GM18499 (cell line): ENCODE results near the gene DEFB114.

Experiments used
- ATAC-seq: cut with Tn5 transposase; IDR thresholded peaks from one replicate; pipeline ENCODE4 v1.9.1; 2021; ENCODE audit warnings: moderate number of reproducible peaks; ENCODE audit not compliant: insufficient read depth, unreplicated experiment

The DEFB114 gene

GRCh38 chr6:49937811-49938210 lies 26.2 kb downstream of the DEFB114 start:
- ATAC-seq = no peak

- no peak for ATAC-seq
These were observed 26.9 kb downstream of the DEFB114 start for GRCh38 chr6:49937017-49937416.

GRCh38 chr6:49935387-49935786 lies 28.6 kb downstream of the DEFB114 start:
- no peak for ATAC-seq

- ATAC-seq = no peak
These were observed 29.2 kb downstream of the DEFB114 start for GRCh38 chr6:49934770-49935169.

- ATAC-seq = no peak
These were observed 30.4 kb downstream of the DEFB114 start for GRCh38 chr6:49933526-49933925.

- ATAC-seq = no peak
These were observed 34.6 kb downstream of the DEFB114 start for GRCh38 chr6:49929340-49929739.

- ATAC-seq = no peak
These were observed 40.1 kb downstream of the DEFB114 start for GRCh38 chr6:49923826-49924225.

- no peak for ATAC-seq
These were observed 43.9 kb downstream of the DEFB114 start for GRCh38 chr6:49919935-49920644.

- no peak for ATAC-seq
These were observed 44.7 kb downstream of the DEFB114 start for GRCh38 chr6:49919261-49919660.

- no peak for ATAC-seq
These were observed 45.2 kb downstream of the DEFB114 start for GRCh38 chr6:49918787-49919186.

GRCh38 chr6:49915035-49915434 lies 48.9 kb downstream of the DEFB114 start:
- no peak for ATAC-seq

GRCh38 chr6:49913636-49914375 lies 50.2 kb downstream of the DEFB114 start:
- ATAC-seq = no peak

DNA sequence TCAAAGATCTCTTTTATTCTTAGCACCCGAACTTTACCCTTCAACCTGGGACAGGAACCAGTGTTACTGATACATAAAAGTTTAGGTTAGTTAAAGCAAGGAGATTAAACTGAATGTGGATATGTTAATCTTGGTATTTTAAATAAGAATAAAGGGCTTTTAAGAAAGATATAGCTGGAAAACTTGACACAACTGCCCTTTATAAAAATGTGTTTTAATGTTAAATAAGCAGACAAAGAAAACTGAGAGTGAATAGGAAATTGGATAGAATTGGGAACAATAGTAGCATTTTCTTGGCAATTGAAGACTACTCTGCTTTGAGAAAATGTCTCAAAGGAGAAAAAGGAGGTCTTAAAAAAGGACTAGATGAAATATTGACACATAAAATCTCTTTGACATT lies 51.8 kb downstream of the DEFB114 start:
- no peak for ATAC-seq

- no peak for ATAC-seq
These were observed 52.7 kb downstream of the DEFB114 start for GRCh38 chr6:49911252-49911651.
